Measurements from ENCODE around the gene NLK.
"Not testable (repeated sequence)": the region's sequence is repeated elsewhere in the genome, so short reads cannot be mapped to it uniquely, and the experiment has no call there.

The NLK gene

GRCh38 chr17:28118362-28118761, 75.9 kb downstream of the NLK start:
- DNase-seq = peak in 1 of 2 donors; percentile 19

GRCh38 chr17:28119046-28119445, 76.6 kb downstream of the NLK start:
- no peak for DNase-seq

- no peak for DNase-seq
Observed at GRCh38 chr17:28119560-28119959, 77.1 kb downstream of the NLK start.

- no peak for DNase-seq
Observed at GRCh38 chr17:28120766-28121165, 78.3 kb downstream of the NLK start.

- no peak for DNase-seq
Observed at GRCh38 chr17:28124962-28125361, 82.5 kb downstream of the NLK start.

- no peak for DNase-seq
Observed at GRCh38 chr17:28125526-28126378, 83.3 kb downstream of the NLK start.

- no peak for DNase-seq
Observed at GRCh38 chr17:28127196-28127595, 84.7 kb downstream of the NLK start.

- no peak for DNase-seq
Observed at GRCh38 chr17:28128779-28129178, 86.3 kb downstream of the NLK start.

- DNase-seq = no peak
Observed at GRCh38 chr17:28130472-28130871, 88.0 kb downstream of the NLK start.

GRCh38 chr17:28131599-28131998, 89.1 kb downstream of the NLK start:
- DNase-seq = no peak

GRCh38 chr17:28133562-28133970, 91.1 kb downstream of the NLK start:
- DNase-seq = no peak

- DNase-seq = no peak
Observed at GRCh38 chr17:28136923-28137322, 94.4 kb downstream of the NLK start.

GRCh38 chr17:28139822-28140221, 97.3 kb downstream of the NLK start:
- DNase-seq = no peak

GRCh38 chr17:28141313-28141712, 98.8 kb downstream of the NLK start:
- no peak for DNase-seq

GRCh38 chr17:28141773-28142172, 99.3 kb downstream of the NLK start:
- DNase-seq = no peak

GRCh38 chr17:28142305-28142704, 99.8 kb downstream of the NLK start:
- no peak for DNase-seq

- DNase-seq = no peak
Observed at GRCh38 chr17:28144019-28144418, 101.5 kb downstream of the NLK start.

GRCh38 chr17:28145348-28145747, 102.9 kb downstream of the NLK start:
- DNase-seq = no peak

- no peak for DNase-seq
Observed at GRCh38 chr17:28147017-28147416, 104.5 kb downstream of the NLK start.

GRCh38 chr17:28151001-28151400, 108.5 kb downstream of the NLK start:
- no peak for DNase-seq

- no peak for DNase-seq
Observed at GRCh38 chr17:28154214-28154613, 111.7 kb downstream of the NLK start.

- DNase-seq = not testable (repeated sequence)
Observed at GRCh38 chr17:28155405-28155804, 112.9 kb downstream of the NLK start.

GRCh38 chr17:28159004-28159403, 116.5 kb downstream of the NLK start:
- no peak for DNase-seq

- no peak for DNase-seq
Observed at GRCh38 chr17:28159924-28160323, 117.4 kb downstream of the NLK start.

GRCh38 chr17:28160610-28161009, 118.1 kb downstream of the NLK start:
- DNase-seq = no peak

Data from CD4-positive, alpha-beta T cell treated with Interleukin-4 for 1 hour (primary cell).